GM21723 (cell line): ENCODE measurements around the gene PCF11.
A peak's percentile ranks its signal among the peaks of the same experiment; 100 is the strongest.

Experiments
- ATAC-seq: cut with Tn5 transposase; IDR thresholded peaks from one replicate; pipeline ENCODE4 v1.9.1; 2021; ENCODE audit warnings: mild to moderate bottlenecking, moderate library complexity; ENCODE audit not compliant: unreplicated experiment

The PCF11 gene

GRCh38 chr11:83151274-83151977 is 5.5 kb upstream of the PCF11 start:
- no peak for ATAC-seq

DNA sequence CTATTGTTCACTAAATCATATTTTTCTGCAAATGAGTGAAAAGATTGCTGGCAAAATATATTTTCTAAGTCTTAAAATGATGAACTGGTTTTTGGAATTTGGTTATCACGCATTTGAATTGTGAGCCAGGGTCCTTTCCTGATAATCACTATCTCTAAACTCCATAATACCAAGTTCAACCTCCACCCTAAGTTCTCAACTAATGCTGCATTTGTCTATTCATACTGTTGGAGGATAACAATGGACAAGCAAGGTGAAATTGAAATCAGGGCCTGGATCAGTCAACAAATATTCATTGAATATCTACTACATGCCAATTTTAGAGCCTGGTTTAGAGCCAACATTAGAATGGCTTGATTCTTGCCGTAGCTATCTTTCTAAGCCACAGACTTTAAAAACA is 4.7 kb upstream of the PCF11 start:
- no peak for ATAC-seq

GRCh38 chr11:83153764-83154163 is 3.2 kb upstream of the PCF11 start:
- no peak for ATAC-seq

DNA sequence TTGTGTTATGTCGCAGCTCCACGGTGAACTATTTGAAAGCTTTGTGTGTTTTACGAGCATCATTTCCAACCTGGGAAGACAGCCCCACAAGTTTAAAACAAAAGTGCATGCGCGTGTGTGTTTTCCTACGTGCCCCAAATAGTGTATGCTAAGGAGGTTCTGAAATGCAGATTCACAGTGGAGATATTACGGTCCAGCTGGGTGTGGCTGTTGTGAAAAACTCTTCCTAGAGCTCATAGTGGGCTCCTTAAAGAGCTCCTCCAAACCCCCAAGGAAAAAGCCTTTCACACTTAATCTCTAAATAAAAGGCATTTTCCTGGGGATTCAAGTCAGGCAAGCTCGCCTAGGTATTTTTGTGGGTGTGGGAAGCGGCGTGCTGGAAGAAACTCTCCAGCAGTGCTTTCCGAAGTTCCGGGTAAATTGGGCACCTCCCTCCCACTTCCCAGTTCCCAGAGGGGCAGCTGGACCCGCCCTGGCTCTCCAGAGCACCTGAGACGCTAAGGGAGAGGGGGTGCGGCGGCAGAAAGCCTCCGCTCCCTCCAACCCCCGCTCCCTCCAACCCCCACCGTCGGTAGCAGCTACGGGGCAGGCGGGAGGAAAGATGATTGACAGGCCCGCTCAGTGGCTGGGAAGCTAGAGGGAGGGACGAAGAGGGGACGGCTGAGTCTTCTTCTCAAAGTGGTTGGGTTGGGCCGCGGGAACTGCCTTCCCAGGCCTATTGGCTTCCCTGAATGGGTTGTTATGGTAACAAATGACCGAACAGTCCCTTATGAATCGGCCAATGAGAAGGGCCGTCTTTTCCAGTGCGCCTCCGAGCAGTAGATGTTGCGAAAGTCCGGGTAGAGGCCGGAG is 561 bp upstream of the PCF11 start:
- peak; percentile 94 for ATAC-seq

DNA sequence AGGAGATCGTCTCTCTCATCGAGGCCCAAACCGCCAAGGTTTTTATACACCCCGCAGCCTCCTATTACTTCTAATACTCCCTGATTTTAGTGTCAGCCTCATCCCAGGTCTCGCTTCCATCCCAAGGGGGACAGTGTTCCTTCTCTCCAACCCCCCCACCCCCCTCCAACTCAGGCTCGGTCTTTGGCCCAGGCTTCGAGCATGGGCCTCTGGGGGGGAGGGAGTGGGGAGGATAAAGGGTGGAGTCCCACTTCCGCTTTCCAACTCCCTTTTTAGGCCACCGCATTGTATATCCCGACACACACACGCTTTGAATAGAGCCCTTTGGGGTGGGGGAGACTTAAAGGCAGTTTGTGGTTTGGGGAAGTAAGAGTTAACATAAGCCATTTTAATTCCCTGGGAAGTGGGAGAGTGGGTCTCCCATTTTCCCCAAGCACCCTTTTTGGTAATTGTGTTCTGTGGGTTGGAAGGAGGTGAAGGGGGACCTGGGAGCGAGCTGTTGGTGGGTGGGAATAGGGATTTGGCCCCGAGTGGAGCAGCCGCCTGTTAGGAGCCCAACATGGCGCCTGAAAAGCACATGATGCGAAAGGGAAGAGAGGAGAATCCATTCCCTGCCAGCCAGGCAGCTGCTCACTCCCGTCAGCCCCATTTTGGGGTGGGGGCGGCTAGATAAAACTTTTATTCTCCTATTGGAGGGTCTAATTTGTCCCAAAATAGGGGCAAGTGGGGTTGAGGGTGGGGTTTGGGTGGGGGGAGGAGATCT is 844 bp downstream of the PCF11 start:
- no peak for ATAC-seq

DNA sequence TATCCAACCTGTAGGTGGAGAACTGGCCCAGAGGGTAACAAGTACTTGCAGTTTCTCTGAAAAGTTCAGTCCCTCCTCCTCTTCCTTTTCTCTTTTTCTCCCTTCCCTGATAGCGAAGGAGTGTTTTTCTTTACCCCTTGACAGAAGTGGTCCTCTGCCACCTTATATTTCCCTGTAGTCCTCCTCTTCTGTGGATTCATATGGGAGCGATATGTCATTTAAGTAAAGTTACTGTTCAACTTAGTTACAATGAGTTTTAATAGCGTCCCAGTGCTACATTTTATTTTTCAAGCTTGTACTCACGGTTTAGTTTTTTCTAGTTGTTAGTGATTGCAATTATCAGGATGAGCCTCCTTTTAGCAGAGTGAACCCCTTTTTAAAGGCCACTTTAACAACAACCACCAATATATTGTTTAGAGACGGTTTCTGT is 1.4 kb downstream of the PCF11 start:
- no peak for ATAC-seq

- ATAC-seq: no peak
These were observed 2.3 kb downstream of the PCF11 start for GRCh38 chr11:83158965-83159901.

DNA sequence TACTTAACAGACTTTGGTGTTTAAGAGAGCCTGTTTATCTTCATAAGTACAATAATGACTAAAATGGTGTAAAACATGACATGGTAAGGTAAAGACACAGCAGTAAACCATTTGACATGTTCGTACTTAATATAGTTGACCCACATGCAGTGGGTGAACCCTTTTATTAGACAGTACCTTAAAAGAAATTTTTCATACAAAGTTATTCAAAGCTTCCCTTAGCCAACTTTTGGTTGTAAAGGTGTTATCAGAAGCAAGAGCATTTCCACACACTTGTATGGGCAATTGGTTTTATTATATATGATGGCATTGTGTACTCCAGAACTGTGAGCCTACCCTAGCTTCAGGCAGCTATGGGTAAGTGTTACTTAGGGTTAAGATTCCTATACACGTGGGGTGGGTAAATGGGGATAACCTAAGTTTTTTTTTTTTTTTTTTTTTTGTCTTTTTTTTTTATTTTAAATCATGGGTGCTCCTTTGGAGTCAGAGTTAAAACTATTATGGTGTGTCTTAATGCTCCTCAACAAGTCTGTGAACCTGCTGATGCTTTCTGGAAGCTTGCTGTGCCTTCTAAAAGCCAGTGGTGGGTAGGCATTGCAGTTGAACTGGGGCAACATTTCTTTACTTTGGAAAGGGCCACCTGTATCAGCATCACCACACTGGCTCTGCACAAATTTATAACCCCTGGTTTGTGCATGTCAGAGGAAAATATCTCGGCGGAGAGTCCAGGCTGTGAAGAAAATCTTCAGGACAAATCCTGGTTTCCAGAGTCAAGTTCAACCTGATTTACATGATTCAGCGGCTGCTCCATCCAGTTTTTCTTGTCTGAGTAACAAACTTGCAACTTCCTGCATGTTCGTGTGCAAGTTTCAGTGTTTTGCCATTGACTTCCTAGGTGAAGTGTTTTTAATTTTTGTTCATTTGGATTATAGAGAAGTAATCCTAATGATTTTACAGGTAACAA is 3.3 kb downstream of the PCF11 start:
- no peak for ATAC-seq

- ATAC-seq: no peak
These were observed 4.8 kb downstream of the PCF11 start for GRCh38 chr11:83161610-83162199.

GRCh38 chr11:83162377-83162776 is 5.4 kb downstream of the PCF11 start:
- peak; percentile 57 for ATAC-seq

DNA sequence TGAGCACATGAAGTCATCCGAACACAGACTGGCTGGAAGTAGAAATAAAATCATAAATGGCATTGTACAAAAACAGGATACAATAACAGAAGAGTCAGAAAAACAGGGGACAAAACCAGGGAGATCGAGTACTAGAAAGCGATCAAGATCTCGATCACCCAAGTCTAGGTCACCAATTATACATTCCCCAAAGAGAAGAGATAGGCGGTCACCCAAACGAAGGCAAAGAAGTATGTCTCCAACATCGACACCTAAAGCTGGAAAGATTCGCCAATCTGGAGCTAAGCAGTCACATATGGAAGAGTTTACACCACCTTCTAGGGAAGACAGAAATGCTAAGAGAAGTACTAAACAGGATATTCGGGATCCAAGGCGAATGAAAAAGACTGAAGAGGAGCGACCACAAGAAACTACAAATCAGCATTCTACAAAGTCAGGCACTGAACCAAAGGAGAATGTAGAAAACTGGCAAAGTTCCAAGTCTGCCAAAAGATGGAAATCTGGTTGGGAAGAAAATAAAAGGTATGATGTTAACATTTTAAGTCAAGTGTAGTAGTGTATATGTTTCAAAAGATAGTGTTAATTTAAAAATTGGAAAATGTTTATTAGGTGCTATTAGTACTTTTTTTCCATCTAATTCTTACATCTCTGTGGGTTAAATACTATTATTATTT is 9.4 kb downstream of the PCF11 start:
- no peak for ATAC-seq

DNA sequence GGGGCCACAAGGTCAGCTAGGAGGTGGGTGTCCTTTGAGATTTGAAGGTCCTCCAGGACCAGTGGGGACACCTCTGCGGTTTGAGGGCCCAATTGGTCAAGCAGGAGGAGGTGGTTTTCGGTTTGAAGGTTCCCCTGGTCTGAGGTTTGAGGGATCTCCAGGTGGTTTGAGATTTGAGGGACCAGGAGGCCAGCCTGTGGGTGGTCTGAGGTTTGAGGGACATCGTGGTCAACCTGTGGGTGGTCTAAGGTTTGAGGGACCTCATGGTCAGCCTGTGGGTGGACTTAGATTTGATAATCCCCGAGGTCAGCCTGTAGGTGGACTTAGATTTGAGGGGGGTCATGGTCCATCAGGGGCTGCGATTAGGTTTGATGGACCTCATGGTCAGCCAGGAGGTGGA is 11.8 kb downstream of the PCF11 start:
- ATAC-seq: no peak

GRCh38 chr11:83170865-83171264 is 13.9 kb downstream of the PCF11 start:
- no peak for ATAC-seq

GRCh38 chr11:83172551-83172950 is 15.6 kb downstream of the PCF11 start:
- ATAC-seq: no peak

- peak; percentile 60 for ATAC-seq
These were observed 17.1 kb downstream of the PCF11 start for GRCh38 chr11:83174008-83174407.

GRCh38 chr11:83175815-83176214 is 18.9 kb downstream of the PCF11 start:
- no peak for ATAC-seq

GRCh38 chr11:83181815-83182214 is 24.9 kb downstream of the PCF11 start:
- ATAC-seq: no peak

- no peak for ATAC-seq
These were observed 28.8 kb downstream of the PCF11 start for GRCh38 chr11:83185767-83186166.
